Activated T-cell treated with anti-CD3 and anti-CD28 coated beads for 4 hours (primary cell): ENCODE data around the gene CNNM2.
"Not testable (repeated sequence)": the region's sequence is repeated elsewhere in the genome, so short reads cannot be mapped to it uniquely, and the experiment has no call there.

ENCODE experiments used
- DNase-seq: peaks from one replicate; pipeline ENCODE4 v3.0.0-alpha.2; 2020

CNNM2 gene

GRCh38 chr10:103042129-103042528 lies 124.0 kb downstream of the CNNM2 start:
- no peak for DNase-seq

- no peak for DNase-seq
Measured at GRCh38 chr10:103042908-103043307, 124.8 kb downstream of the CNNM2 start.

- no peak for DNase-seq
Measured at GRCh38 chr10:103044942-103045489, 126.9 kb downstream of the CNNM2 start.

GRCh38 chr10:103045961-103046360 lies 127.9 kb downstream of the CNNM2 start:
- no peak for DNase-seq

- no peak for DNase-seq
Measured at GRCh38 chr10:103047381-103047780, 129.3 kb downstream of the CNNM2 start.

- DNase-seq, result no peak
Measured at GRCh38 chr10:103049237-103049636, 131.1 kb downstream of the CNNM2 start.

GRCh38 chr10:103053659-103054581 lies 135.8 kb downstream of the CNNM2 start:
- DNase-seq, result peak; percentile 11

- DNase-seq, result no peak
Measured at GRCh38 chr10:103054621-103055020, 136.5 kb downstream of the CNNM2 start.

- DNase-seq, result no peak
Measured at GRCh38 chr10:103055105-103055504, 137.0 kb downstream of the CNNM2 start.

GRCh38 chr10:103058034-103058433 lies 139.9 kb downstream of the CNNM2 start:
- DNase-seq, result no peak

- no peak for DNase-seq
Measured at GRCh38 chr10:103060575-103060974, 142.5 kb downstream of the CNNM2 start.

- no peak for DNase-seq
Measured at GRCh38 chr10:103062854-103063590, 144.9 kb downstream of the CNNM2 start.

GRCh38 chr10:103064956-103065355 lies 146.9 kb downstream of the CNNM2 start:
- no peak for DNase-seq

GRCh38 chr10:103066141-103067098 lies 148.3 kb downstream of the CNNM2 start:
- no peak for DNase-seq

GRCh38 chr10:103067099-103067477 lies 149.0 kb downstream of the CNNM2 start:
- not testable (repeated sequence) for DNase-seq

- DNase-seq, result no peak
Measured at GRCh38 chr10:103067484-103067883, 149.4 kb downstream of the CNNM2 start.

- DNase-seq, result no peak
Measured at GRCh38 chr10:103067956-103068355, 149.9 kb downstream of the CNNM2 start.

GRCh38 chr10:103069453-103070331 lies 151.6 kb downstream of the CNNM2 start:
- peak; percentile 55 for DNase-seq

- DNase-seq, result no peak
Measured at GRCh38 chr10:103072276-103072675, 154.2 kb downstream of the CNNM2 start.

- no peak for DNase-seq
Measured at GRCh38 chr10:103072891-103073290, 154.8 kb downstream of the CNNM2 start.

- no peak for DNase-seq
Measured at GRCh38 chr10:103077020-103077419, 158.9 kb downstream of the CNNM2 start.
